ENCODE measurements around the gene SLC33A1. TPM values are rescaled to one million over a fixed set of nuclear protein-coding genes. Genes with fewer than 3 reads are reported as not detected.

Gene SLC33A1
- total and polyA plus RNA-seq, 2 of the 13 experiments (the other 11 are each of a cell fraction or from before 2014, with no cell fraction given) = 20.0 to 32.1 TPM

- intact Hi-C loops (cut with micrococcal nuclease; ENCODE audit: unreplicated experiment) = no loop called here
- Histone ChIP-seq H3K27me3 (ENCODE audit: control insufficient read depth in 1 of 2, insufficient read depth in 2 of 2, low read length in 2 of 2) (no peaks in the 10 kb centered on the region), H4K20me1 (ENCODE audit: insufficient read depth, low read length) (peaks cover 10% of the 10 kb centered on the region; the same call in 1 of the 2 replicates), H3K9ac (ENCODE audit: insufficient read depth, low read depth, low read length) (no peak overlapping the region), H2AFZ (ENCODE audit: low read length) (no peak overlapping the region), H3K36me3 (replicated peaks in 1 of 2; ENCODE audit: control insufficient read depth in 1 of 2, insufficient read depth in 2 of 2, low read length in 2 of 2) (peaks cover 4 to 16% of the 10 kb centered on the region in 2 experiments; a peak in 4 of 5 replicates), H3K9me3 (ENCODE audit: low read length) (no peaks in the 10 kb centered on the region), H3K27ac (ENCODE audit: extremely low read length, insufficient read depth, low read length) (no peak overlapping the region), H3K4me2 (ENCODE audit: low read depth, low read length) (no peak overlapping the region), H3K4me1 (ENCODE audit: insufficient read depth, low read length) (peaks cover 33% of the 10 kb centered on the region), H3K4me3 (replicated peaks in 1 of 3; ENCODE audit: insufficient read depth in 1 of 3, low read depth in 2 of 3, low read length in 3 of 3) (no peak overlapping the region), H3K79me2 (ENCODE audit: insufficient read depth, low read length) (peaks cover 61% of the 10 kb centered on the region)
- WGBS (ENCODE audit: low lambda C conversion rate) = 96% methylated on average over 5 of the region's 5 CpGs
- FAIRE-seq (no peak), DNase-seq (ENCODE audit: low spot score) (no peak), ATAC-seq (no peak)
- in situ Hi-C loops (cut with HindIII; ENCODE audit: extremely low pct_ligation_motif_present, low pct_unique_long_range_greater_than_20kb) = no loop called here
- ChIA-PET CTCF (ENCODE audit: low intra/inter-chr PET ratio, low total read pairs) (no interaction called here), POLR2A (no interaction called here)
- BruUV-seq (replicated peaks) = no TSS peak
- no peak for TF ChIP-seq ZBTB1 (CRISPR knock-in tag; IDR thresholded peaks at IDR 0.05; ENCODE audit: borderline replicate concordance)
- no peak for TF ChIP-seq ATF6 (CRISPR knock-in tag; conservative IDR thresholded peaks at IDR 0.05)
- TF ChIP-seq MTA1 (CRISPR knock-in tag; IDR thresholded peaks at IDR 0.05; ENCODE audit: borderline replicate concordance) = no peak
- TF ChIP-seq ZFP82 (CRISPR knock-in tag; IDR thresholded peaks at IDR 0.05; ENCODE audit: borderline replicate concordance) = no peak
- TF ChIP-seq ZNF589 (CRISPR knock-in tag; conservative IDR thresholded peaks at IDR 0.05) = no peak
- no peak for TF ChIP-seq FOSL1 (CRISPR knock-in tag; IDR thresholded peaks at IDR 0.05; ENCODE audit: borderline replicate concordance)
- TF ChIP-seq PHF21A (CRISPR knock-in tag; IDR thresholded peaks at IDR 0.05) = no peak
- TF ChIP-seq MED13 (CRISPR knock-in tag; IDR thresholded peaks at IDR 0.05) = no peak
- no peak for TF ChIP-seq PPARG (CRISPR knock-in tag; conservative IDR thresholded peaks at IDR 0.05)
- TF ChIP-seq ZNF136 (CRISPR knock-in tag; IDR thresholded peaks at IDR 0.05; ENCODE audit: low read depth) = no peak
- no peak for TF ChIP-seq ZNF446 (CRISPR knock-in tag; IDR thresholded peaks at IDR 0.05)
- no peak for TF ChIP-seq ZNF577 (CRISPR knock-in tag; IDR thresholded peaks at IDR 0.05; ENCODE audit: borderline replicate concordance, low read depth)
- no peak for TF ChIP-seq POLR2AphosphoS2 (IDR thresholded peaks at IDR 0.05; ENCODE audit: low read depth, low read length)
- TF ChIP-seq ZNF274 (CRISPR knock-in tag; IDR thresholded peaks at IDR 0.05) = no peak
- no peak for TF ChIP-seq ZFP41 (CRISPR knock-in tag; IDR thresholded peaks at IDR 0.05; ENCODE audit: borderline replicate concordance)
- TF ChIP-seq ZIK1 (CRISPR knock-in tag; IDR thresholded peaks at IDR 0.05; ENCODE audit: borderline replicate concordance, low read depth) = no peak
- TF ChIP-seq ZC3H13 (CRISPR knock-in tag; IDR thresholded peaks at IDR 0.05) = no peak
- no peak for TF ChIP-seq ZFP90 (CRISPR knock-in tag; IDR thresholded peaks at IDR 0.05; ENCODE audit: borderline replicate concordance)
- TF ChIP-seq NFATC3 (CRISPR knock-in tag; IDR thresholded peaks at IDR 0.05) = no peak
- no peak for TF ChIP-seq SIX4 (CRISPR knock-in tag; IDR thresholded peaks at IDR 0.05)
Measured at GRCh38 chr3:155891321-155891720, 37.1 kb upstream of the SLC33A1 start.
